ENCODE results near the gene AIRE.
"Not testable (repeated sequence)": the region's sequence is repeated elsewhere in the genome, so short reads cannot be mapped to it uniquely, and the experiment has no call there.

Gene AIRE

GRCh38 chr21:44285138-44285992, at the start of gene AIRE:
TSS of gene AIRE (plus strand) at chr21:44285876. CDS start at chr21:44286007, 131 bp downstream.
- no peak for DNase-seq

DNA sequence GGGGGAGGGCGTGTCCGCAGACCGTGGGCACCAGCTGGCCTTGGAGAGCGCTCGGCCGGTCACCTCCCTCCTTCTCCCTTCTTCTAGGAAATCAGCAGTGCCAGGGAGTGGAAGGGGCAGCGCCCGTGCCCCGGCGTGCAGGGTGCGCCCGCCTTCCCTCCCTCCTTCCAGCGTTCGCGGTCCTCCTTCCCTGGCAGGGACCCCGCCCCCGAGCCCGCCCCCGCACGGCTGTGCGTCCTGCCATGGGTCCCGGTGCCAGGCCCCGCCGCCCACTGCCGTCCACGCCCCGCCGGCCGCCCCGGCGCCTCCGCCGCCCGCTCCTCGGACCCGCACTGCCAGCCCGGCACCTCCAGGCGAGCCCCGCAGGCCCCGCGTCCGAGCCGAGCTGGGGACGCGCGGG, 45.3 kb upstream of the AIRE start:
- not testable (repeated sequence) for DNase-seq

- DNase-seq: not testable (repeated sequence)
Measured at GRCh38 chr21:44240842-44241241, 44.8 kb upstream of the AIRE start, which contains the start of gene ICOSLG. TSS of gene ICOSLG (minus strand) at chr21:44240943. CDS start at chr21:44240817, 126 bp downstream.

DNA sequence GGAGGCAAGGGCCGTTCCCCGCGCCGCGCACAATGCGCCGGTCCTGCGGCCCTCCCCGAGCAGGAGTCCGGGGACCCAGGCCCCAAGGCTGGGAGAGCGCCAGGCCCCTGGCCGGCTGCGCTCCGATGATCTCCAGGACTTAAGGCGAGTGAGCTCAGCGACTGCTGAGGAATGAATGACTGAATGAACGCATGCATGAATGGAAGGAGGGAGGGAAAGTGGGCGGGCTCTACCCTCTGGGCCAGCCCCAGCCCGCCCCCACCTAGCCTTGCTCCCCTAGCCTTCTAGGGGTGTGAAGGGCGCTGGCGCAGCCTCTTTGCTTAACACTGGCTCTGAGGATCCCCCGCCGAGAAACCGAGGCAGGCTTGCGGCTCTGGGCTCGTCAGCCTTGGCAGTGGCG, 44.4 kb upstream of the AIRE start:
- DNase-seq: not testable (repeated sequence)

- DNase-seq: not testable (repeated sequence)
Measured at GRCh38 chr21:44243980-44244379, 41.7 kb upstream of the AIRE start.

DNA sequence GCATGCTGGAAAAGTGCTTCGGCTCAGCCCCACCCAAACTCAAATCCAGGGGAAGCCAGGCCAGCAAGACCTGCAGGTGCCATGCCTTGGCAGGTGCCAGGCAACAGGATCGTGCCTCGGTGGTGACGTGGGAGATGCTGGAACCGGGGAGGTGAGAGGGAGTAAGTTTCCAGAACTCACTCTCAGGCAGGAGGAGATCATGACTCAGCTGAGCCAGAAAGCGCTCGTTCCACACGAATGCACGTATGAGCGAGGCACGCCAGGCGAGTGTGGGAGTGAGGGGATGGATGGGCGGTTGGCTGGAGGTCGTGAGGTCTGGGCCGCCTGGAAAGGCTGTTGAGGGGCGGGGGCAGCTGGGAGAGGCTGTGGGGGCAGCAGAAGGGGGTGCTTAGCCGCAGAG, 37.8 kb upstream of the AIRE start:
- not testable (repeated sequence) for DNase-seq

DNA sequence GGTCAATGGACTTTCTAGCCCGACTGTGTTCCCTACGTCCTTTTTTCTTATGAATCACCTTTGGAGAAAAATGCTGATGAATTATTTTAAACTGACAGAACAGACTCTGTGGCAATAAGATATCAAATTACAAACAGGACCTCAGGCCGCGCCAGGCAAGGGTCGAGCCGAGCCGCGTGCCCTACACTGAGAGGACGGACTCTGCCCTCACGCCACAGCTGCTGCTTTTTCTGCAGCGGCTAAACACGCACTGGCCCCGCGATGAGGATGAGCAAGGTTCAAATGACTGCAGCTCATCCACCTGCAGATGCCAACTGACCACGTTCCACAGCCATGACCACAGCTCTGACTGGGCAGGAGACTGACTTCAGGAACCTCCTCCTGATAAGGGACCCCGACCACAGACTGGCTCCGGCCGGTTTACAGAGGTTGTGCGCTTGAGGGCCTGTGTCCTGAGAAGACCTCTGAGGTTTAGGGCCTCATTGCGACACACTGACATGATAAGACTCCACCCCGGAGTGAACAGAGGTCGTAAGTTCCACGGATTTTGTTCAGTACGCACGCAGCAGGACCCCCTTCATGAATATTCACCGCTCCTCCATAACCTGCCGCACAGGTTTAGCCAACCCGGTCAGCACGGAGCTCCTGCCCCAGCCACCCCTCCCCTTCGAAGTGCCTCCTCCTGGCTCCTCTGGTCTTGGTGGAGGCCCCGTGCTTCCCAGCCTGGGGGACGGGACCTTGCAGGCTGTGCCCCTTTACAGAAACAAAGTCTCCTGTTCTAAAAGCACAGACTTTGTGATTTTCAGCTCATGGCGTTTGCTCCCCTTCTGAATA, 36.3 kb upstream of the AIRE start:
- not testable (repeated sequence) for DNase-seq

DNA sequence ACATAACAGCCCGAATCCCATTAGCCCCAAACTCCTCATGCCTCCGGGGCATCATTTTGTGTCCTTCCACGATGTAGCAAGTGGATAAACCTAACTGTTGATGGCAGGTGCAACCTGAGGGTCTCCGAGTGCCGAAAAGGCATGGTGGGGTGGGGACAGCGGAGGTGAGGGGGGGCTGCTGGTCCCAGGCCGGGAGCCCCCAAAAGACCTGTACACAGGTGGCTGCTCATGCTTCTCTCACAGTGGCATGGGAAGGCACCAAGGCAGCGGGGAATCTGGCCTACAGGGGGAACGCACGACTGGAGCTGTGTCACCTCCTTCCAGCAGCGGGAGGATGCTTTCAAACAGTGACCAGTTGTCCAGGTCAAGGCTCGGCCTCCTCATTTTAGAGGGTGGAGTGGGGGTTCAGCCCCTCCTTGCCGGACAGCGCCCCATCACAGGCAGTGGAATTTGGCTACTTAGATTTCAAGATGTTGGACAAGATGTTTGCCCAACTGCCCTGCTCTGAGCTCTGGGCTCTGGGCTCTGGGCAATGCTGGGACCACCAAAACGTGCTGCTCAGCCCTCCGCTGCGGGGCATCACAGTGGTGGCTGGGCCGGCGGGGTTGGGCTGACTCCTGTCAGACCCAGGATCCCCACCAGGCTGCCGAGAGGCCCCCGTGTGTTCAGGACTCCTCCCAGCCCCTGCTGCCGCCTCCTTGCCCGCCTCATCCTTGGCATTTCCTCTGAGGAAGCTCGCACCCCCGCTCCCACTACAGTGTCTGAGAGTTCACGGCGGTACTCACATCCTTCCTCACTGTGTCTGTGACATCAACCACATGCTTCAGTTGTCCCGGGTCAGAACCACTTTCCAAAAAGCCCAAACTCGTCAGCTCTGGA, 31.6 kb upstream of the AIRE start:
- DNase-seq: no peak

DNA sequence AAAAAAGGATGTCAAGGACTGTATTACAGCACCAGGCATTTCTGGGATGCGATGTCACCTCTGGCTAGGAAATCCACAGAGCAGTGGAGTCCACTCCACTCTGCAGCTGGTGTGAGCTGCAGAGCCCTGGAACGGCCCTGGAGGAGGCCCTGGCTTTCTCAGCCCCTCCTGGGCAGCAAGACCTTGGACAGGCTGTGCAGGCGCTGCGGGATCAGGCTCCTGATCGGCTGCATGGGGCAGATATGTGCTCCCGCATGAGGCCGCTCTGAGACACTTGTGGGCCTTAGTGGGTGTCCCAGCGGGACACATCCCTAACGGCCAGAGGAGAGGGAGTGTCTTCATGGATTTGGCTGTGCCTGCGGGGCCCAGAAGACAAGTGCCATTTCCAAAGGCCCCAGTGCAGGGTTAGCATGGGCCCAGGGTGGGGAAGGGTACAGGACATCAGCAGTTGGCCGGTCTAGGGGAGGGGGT, 30.1 kb upstream of the AIRE start:
- no peak for DNase-seq

DNA sequence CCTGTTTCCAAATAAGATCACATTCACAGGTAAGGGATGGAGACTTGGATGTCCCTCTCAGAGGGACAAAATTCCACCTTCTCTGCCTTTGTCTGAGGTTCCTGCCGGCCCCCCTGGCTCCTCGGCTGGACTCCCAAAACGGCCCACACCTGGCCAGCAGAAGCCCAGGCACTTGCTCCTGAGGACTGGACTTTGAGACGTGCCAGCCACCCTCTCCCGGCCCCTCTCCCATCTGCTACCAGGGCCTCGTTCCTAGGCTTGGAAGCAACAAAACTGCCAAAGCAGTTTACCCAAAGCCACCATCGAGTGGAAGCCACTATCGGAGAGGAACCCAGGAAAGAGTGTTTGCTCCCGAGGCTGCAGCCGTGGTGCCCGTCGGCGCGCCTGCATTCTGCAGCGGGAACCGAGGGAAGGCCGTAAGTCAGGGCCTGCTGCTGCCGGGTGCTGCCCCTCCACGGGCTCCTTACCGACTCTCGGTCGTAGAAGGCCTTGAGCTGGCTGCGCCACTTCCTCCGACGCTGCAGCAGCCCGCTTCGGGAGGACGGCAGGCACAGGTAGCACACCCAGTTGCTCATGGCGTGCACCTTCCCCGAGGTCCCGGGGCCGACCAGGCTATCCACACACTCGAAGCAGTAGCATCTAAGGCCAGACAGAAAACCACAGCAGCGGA, 27.5 kb upstream of the AIRE start:
- DNase-seq: no peak

DNA sequence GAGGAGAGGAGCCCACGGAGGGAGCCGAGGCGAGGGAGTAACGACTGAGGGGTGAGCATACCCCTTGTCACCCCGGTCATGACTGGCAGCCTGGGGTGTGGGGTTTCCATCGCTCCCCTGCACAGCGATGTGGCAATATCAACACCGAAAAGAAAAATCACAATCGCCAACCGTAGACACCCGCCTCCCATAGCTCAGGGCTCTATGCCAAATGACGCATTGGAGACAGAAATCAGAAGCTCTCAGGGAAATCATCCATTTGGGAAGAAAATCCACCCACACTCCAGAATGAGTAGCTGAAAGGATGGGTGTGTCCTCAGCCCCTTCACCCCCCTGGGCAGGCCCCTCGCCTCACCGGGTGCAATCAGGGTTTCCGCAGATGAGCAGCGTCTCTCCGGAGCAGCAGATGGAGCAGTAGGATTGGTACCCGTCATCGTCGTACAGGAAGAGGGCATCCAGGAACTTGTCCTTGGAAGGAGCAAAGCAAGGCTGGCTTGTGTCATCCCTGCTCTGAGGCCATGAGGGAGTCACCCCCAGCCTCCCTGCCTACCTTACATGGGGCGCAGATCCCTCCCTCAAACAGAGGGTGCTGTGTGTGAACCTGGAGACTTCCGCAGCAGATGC, 26.5 kb upstream of the AIRE start:
- no peak for DNase-seq

- DNase-seq: no peak
Measured at GRCh38 chr21:44260066-44260465, 25.6 kb upstream of the AIRE start.

DNA sequence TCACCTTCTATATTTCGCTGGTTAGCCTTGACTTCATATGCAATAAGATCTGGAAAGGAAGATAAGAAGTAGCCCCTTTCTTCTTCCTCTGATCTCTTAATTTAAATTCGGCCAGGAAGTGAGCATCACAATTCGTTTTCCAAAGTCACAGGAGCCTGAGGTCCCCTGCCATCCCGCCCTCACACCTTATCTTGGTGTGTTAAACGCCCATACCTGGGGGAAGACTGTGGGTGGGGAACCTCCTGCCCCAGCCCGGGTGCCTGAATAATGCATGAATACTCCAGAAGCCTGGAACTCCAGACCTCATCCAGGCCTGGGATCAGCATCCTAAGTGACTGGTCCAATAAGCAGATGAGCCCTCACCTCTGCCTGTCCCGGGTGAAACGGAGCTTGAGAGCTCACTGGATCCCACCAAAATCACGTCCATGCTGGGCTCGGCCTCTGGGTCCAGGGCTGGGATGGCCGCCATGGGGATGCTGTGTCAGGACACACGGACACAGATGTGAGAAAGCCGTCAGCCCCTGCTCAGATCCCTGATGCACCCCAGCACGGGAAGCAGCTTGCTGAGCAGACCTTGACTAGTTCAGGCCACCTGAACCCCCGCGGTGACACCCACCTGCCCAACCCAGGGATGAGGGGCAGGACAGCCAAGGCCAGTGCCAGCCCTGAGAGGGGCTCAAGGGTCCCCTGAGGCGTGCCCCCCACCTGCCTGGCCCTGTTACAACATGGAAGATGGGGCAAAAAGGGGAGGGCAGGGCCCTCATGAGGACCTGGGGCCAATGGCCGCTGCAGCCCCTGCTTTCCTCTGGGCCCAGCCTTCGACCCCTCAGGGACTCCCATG, 24.7 kb upstream of the AIRE start:
- DNase-seq: no peak

DNA sequence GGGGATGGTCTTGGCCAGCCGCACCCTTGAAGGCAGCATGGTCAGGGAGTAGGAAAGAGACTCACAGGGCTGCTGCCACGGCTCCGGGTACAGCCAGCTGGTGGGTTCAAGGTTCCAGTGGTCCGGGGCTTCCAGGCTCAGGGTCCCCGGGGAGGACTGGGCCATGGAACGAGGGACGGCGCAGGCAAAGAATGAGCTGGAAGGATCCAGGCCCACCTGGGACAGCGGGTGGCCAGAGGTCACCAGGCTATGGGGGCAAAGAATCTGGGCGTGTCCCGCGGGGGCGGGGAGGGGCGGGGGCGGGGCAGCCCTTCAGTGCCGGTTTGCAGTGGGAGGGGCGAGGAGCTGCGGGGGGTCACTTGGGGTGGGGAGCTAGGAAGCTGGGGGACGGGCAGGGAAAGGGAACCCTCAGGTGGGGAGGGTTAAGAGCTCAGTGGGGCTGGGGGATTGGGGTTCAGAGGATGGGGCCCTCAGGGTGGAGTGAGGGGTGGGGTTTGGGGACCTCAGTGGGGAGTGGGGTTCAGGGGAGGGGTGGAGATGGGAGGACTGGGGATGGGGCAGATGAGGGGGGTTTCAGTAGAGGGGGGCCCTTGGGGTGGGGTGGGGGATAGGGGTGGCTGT, 23.9 kb upstream of the AIRE start, which contains the start of gene DNMT3L:
DNMT3L (minus strand) TSS at position 223 of the 621 bp plus-strand sequence. CDS start 638 bp downstream, outside the sequence.
- DNase-seq: no peak

DNA sequence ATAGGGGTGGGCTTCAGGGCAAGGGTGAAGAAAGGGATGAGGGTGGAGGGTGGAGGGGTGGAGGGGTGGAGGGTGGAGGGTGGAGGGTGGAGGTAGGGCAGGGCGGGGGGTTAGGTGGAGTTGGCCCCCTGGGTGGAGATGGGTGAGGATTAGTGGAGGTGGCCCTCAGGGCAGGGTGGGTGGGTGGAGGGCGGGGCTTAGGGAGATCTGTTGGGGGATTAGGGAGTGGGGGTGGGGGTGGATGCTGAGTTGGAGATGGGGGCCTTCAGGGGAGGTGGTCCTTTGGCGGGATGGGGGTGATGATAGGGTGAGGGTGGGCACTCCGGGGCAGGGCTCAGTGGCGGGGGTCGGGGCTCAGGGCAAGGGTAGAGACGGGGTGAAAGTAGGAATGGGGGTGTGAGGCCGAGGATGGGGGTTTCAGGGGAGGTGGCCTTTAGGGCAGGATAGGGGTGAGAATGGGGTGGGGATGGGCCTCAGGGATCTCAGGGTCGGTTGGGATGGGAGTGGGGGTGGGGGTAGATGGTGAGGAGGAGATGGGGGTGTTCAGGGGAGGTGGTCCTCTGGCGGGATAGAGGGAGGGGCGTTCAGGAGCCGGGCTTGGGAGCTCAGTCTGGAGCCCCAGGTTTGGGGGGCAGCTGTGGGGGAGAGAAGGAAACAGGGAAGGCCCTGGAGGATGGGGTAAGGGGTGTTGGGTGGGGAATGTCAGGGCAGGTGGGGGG, 23.2 kb upstream of the AIRE start:
- DNase-seq: no peak

DNA sequence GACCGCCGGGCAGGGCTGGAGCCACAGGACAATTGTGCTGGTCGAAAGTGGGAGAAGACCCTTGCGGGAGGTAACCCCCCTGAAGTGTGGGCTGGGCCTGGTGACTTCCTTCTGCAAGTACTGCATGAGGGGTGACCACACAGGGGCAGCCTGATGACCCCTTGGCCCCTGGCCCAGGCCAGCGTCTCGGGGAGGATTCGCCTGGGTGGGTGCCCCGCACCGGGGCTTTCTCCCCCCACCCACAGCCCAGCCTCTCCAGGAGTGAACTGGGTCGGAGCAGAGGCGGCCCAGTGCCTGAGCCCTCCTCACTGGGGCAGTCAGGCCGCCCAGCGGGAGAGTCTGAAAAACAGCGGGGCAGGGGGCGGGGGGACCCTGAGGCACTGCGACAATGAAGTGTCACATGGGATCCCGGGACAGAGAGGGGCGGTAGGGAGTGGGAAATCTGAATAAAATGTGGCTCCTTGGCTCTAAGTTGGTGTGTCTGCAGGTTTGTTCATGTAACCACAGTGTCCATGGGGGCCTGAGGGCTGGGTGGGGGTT, 22.4 kb upstream of the AIRE start:
- no peak for DNase-seq

DNA sequence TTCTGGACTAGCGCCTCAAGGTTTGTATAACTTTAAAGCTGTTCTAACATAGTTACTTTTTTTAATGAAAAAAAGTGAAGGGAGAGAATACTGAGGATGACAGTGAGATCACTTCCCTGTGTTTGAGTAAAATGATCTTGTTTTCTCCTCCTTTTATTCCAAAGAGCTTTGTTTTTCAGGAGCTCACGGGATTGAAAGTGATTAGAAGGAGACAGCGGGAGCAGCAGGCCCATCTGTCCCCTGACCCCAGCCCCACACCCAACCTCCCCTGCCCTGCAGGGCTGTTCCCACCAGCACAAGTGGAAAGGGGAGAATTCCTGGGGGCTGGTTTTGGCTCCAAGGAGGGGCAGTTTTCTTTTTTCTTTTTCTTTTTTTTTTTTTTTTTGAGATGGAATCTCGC, 21.9 kb upstream of the AIRE start:
- DNase-seq: no peak

DNA sequence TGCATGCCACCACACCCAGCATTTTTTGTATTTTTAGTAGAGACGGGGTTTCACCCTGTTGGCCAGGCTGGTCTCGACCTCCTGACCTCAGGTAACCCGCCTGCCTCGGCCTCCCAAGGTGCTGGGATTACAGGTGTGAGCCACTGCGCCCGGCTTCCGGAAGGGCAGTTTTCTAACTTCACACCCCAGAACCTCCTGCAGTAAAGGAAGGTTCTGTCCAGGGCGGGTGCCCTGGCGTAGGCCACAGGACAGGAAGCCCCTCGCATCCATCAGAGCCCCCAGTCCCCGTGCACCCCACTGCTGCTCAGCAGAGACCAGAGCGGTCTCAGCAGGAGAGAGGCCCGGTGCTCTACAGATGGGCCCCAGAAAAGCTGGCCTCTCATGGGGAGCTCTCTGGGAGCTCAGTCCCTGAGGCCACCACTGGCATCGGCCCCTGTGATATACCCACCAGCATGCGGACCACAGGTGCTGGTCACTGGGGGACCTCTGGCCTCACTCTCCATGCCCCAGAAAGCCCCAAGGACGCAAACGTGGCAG, 19.9 kb upstream of the AIRE start:
- DNase-seq: no peak
